Measurements from ENCODE around the gene FIBCD1.

The FIBCD1 gene

GRCh38 chr9:130894546-130894945 lies 44.5 kb downstream of the FIBCD1 start:
- DNase-seq (ENCODE audit: low spot score) = no peak

GRCh38 chr9:130893341-130894101 lies 45.5 kb downstream of the FIBCD1 start:
- DNase-seq (ENCODE audit: low spot score) = no peak

GRCh38 chr9:130892477-130893304 lies 46.4 kb downstream of the FIBCD1 start:
- no peak for DNase-seq (ENCODE audit: low spot score)

GRCh38 chr9:130891688-130892476 lies 47.2 kb downstream of the FIBCD1 start:
- no peak for DNase-seq (ENCODE audit: low spot score)

- no peak for DNase-seq (ENCODE audit: low spot score)
Measured at GRCh38 chr9:130890870-130891687, 48.0 kb downstream of the FIBCD1 start.

GRCh38 chr9:130890124-130890523 lies 48.9 kb downstream of the FIBCD1 start:
- no peak for DNase-seq (ENCODE audit: low spot score)

- DNase-seq (ENCODE audit: low spot score) = no peak
Measured at GRCh38 chr9:130888146-130888885, 50.7 kb downstream of the FIBCD1 start.

GRCh38 chr9:130887494-130888144 lies 51.4 kb downstream of the FIBCD1 start:
- no peak for DNase-seq (ENCODE audit: low spot score)

- no peak for DNase-seq (ENCODE audit: low spot score)
Measured at GRCh38 chr9:130886981-130887380, 52.1 kb downstream of the FIBCD1 start.

- DNase-seq (ENCODE audit: low spot score) = no peak
Measured at GRCh38 chr9:130885484-130886375, 53.3 kb downstream of the FIBCD1 start.

- no peak for DNase-seq (ENCODE audit: low spot score)
Measured at GRCh38 chr9:130884542-130885483, 54.2 kb downstream of the FIBCD1 start.

- DNase-seq (ENCODE audit: low spot score) = no peak
Measured at GRCh38 chr9:130884111-130884531, 54.9 kb downstream of the FIBCD1 start.

GRCh38 chr9:130883479-130883878 lies 55.6 kb downstream of the FIBCD1 start:
- no peak for DNase-seq (ENCODE audit: low spot score)

- DNase-seq (ENCODE audit: low spot score) = no peak
Measured at GRCh38 chr9:130882696-130883225, 56.3 kb downstream of the FIBCD1 start.

GRCh38 chr9:130881516-130881915 lies 57.5 kb downstream of the FIBCD1 start:
- DNase-seq (ENCODE audit: low spot score) = no peak

- no peak for DNase-seq (ENCODE audit: low spot score)
Measured at GRCh38 chr9:130880599-130881220, 58.3 kb downstream of the FIBCD1 start.

GRCh38 chr9:130879863-130880411 lies 59.1 kb downstream of the FIBCD1 start:
- no peak for DNase-seq (ENCODE audit: low spot score)

Measured in HuH-7 (cell line).